ENCODE measurements around the gene DCDC1.

The DCDC1 gene

GRCh38 chr11:30893318-30893717, 476.2 kb downstream of the DCDC1 start:
- no peak for DNase-seq

- DNase-seq: no peak
Measured at GRCh38 chr11:30889143-30889794, 480.3 kb downstream of the DCDC1 start.

- DNase-seq: no peak
Measured at GRCh38 chr11:30879322-30880005, 490.1 kb downstream of the DCDC1 start.

GRCh38 chr11:30878400-30878799, 491.1 kb downstream of the DCDC1 start:
- no peak for DNase-seq

- no peak for DNase-seq
Measured at GRCh38 chr11:30876663-30877396, 492.7 kb downstream of the DCDC1 start.

- no peak for DNase-seq
Measured at GRCh38 chr11:30876228-30876627, 493.3 kb downstream of the DCDC1 start.

GRCh38 chr11:30875806-30876205, 493.7 kb downstream of the DCDC1 start:
- DNase-seq: no peak

GRCh38 chr11:30873924-30874610, 495.5 kb downstream of the DCDC1 start:
- no peak for DNase-seq

GRCh38 chr11:30868626-30869081, 500.9 kb downstream of the DCDC1 start:
- DNase-seq: no peak

- DNase-seq: no peak
Measured at GRCh38 chr11:30863209-30863608, 506.3 kb downstream of the DCDC1 start.

- no peak for DNase-seq
Measured at GRCh38 chr11:30861531-30861930, 508.0 kb downstream of the DCDC1 start.

GRCh38 chr11:30861064-30861463, 508.5 kb downstream of the DCDC1 start:
- DNase-seq: no peak

- DNase-seq: no peak
Measured at GRCh38 chr11:30860146-30860545, 509.4 kb downstream of the DCDC1 start.

- no peak for DNase-seq
Measured at GRCh38 chr11:30859669-30860068, 509.9 kb downstream of the DCDC1 start.

GRCh38 chr11:30855383-30856006, 514.0 kb downstream of the DCDC1 start:
- DNase-seq: no peak

GRCh38 chr11:30853439-30853838, 516.1 kb downstream of the DCDC1 start:
- DNase-seq: no peak

GRCh38 chr11:30852645-30853044, 516.9 kb downstream of the DCDC1 start:
- no peak for DNase-seq

- DNase-seq: no peak
Measured at GRCh38 chr11:30852091-30852490, 517.4 kb downstream of the DCDC1 start.

- DNase-seq: no peak
Measured at GRCh38 chr11:30837252-30837651, 532.3 kb downstream of the DCDC1 start.

GRCh38 chr11:30832831-30833230, 536.7 kb downstream of the DCDC1 start:
- DNase-seq: no peak

- no peak for DNase-seq
Measured at GRCh38 chr11:30830681-30831080, 538.9 kb downstream of the DCDC1 start.

GRCh38 chr11:30826911-30827310, 542.6 kb downstream of the DCDC1 start:
- no peak for DNase-seq

GRCh38 chr11:30825723-30826122, 543.8 kb downstream of the DCDC1 start:
- DNase-seq: no peak
